ENCODE data around the gene C19orf25. TPM values are rescaled to one million over a fixed set of nuclear protein-coding genes. Genes with fewer than 3 reads are reported as not detected.

The C19orf25 gene
- total and polyA plus RNA-seq, 9 of the 15 experiments (the other 6 are each of a cell fraction or from before 2014, with no cell fraction given) = 0.79 to 96.0 (median 36.1) TPM

DNA sequence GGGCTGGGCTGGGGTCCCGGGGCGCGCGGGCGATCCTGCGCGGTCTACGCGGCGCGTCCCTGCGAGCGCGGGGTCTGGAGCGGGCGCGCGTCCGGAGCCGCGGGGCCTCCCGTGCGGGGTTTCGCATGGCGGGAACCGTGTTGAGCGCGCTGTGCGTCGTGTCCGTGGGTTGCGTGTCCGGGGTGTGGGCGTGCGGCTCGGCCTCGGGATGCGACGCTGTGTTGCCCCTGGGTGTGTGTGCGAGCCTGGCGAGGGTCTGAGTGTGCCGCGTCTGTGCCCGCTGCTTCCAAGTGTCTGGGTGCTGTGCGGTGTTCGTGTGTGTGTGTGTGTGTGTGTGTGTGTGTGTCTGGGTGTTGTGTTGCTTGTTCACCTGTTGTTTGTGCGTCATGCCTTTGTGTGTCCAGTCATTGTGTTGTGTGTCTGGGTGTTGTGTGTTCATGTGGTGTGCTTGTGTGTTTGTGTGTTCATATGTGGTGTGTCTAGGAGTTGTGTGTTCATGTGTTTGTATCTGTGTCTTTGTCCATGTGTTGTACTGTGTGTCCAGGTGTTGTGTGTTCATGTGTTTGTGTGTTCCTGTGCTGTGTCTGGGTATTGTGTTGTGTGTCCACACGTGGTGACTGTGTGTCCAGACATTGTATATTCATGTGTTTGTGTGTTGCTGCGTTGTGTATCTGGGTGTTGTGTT, 45.4 kb upstream of the C19orf25 start (continued):
- TF ChIP-seq SMARCC2 (IDR thresholded peaks at IDR 0.05; ENCODE audit: low read depth) (no peak), RBM22 (IDR thresholded peaks at IDR 0.05; ENCODE audit: low read depth, low read length, poor library complexity, severe bottlenecking) (no peak), CCNT2 (IDR thresholded peaks at IDR 0.05; ENCODE audit: borderline replicate concordance, extremely low read depth, insufficient read length, low read depth, low read length) (no peak), FIP1L1 (IDR thresholded peaks at IDR 0.05; ENCODE audit: low read depth, low read length, poor library complexity, severe bottlenecking) (no peak), CCAR2 (IDR thresholded peaks at IDR 0.05; ENCODE audit: low read depth, low read length) (no peak), RNF2 (IDR thresholded peaks at IDR 0.05) (no peak), NBN (IDR thresholded peaks at IDR 0.05; ENCODE audit: low read depth) (0 out of 2 replicates have a peak, but pooled peaks have one; percentile 23), ARID1B (IDR thresholded peaks at IDR 0.05) (peak; percentile 43; the same call in 1 of the 2 replicates), MTA3 (IDR thresholded peaks at IDR 0.05; ENCODE audit: borderline replicate concordance) (no peak), ZNF780A (CRISPR knock-in tag; IDR thresholded peaks at IDR 0.05) (no peak), GTF2E2 (tag; IDR thresholded peaks at IDR 0.05) (no peak), CSDE1 (IDR thresholded peaks at IDR 0.05) (peak; percentile 41 to 66; a peak in 1 of 4 replicates), NCOA4 (IDR thresholded peaks at IDR 0.05; ENCODE audit: partially characterized antibody) (peak; percentile 16)
- TF ChIP-seq, protein P1, sequence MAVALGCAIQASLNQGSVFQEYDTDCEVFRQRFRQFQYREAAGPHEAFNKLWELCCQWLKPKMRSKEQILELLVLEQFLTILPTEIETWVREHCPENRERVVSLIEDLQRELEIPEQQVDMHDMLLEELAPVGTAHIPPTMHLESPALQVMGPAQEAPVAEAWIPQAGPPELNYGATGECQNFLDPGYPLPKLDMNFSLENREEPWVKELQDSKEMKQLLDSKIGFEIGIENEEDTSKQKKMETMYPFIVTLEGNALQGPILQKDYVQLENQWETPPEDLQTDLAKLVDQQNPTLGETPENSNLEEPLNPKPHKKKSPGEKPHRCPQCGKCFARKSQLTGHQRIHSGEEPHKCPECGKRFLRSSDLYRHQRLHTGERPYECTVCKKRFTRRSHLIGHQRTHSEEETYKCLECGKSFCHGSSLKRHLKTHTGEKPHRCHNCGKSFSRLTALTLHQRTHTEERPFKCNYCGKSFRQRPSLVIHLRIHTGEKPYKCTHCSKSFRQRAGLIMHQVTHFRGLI (CRISPR knock-in tag; IDR thresholded peaks at IDR 0.05) = no peak
- TF ChIP-seq, protein P2, sequence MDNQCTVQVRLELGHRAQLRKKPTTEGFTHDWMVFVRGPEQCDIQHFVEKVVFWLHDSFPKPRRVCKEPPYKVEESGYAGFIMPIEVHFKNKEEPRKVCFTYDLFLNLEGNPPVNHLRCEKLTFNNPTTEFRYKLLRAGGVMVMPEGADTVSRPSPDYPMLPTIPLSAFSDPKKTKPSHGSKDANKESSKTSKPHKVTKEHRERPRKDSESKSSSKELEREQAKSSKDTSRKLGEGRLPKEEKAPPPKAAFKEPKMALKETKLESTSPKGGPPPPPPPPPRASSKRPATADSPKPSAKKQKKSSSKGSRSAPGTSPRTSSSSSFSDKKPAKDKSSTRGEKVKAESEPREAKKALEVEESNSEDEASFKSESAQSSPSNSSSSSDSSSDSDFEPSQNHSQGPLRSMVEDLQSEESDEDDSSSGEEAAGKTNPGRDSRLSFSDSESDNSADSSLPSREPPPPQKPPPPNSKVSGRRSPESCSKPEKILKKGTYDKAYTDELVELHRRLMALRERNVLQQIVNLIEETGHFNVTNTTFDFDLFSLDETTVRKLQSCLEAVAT (IDR thresholded peaks at IDR 0.05) = peak; percentile 58 to 68; a peak in 1 of 4 replicates
- TF ChIP-seq, protein P3, sequence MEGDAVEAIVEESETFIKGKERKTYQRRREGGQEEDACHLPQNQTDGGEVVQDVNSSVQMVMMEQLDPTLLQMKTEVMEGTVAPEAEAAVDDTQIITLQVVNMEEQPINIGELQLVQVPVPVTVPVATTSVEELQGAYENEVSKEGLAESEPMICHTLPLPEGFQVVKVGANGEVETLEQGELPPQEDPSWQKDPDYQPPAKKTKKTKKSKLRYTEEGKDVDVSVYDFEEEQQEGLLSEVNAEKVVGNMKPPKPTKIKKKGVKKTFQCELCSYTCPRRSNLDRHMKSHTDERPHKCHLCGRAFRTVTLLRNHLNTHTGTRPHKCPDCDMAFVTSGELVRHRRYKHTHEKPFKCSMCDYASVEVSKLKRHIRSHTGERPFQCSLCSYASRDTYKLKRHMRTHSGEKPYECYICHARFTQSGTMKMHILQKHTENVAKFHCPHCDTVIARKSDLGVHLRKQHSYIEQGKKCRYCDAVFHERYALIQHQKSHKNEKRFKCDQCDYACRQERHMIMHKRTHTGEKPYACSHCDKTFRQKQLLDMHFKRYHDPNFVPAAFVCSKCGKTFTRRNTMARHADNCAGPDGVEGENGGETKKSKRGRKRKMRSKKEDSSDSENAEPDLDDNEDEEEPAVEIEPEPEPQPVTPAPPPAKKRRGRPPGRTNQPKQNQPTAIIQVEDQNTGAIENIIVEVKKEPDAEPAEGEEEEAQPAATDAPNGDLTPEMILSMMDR (IDR thresholded peaks at IDR 0.05 in 2 of 3, conservative IDR thresholded peaks at IDR 0.05 in 1 of 3; ENCODE audit: insufficient read depth in 2 of 3, low read depth in 1 of 3, low read length in 3 of 3) = no peak
- TF ChIP-seq, protein P4, sequence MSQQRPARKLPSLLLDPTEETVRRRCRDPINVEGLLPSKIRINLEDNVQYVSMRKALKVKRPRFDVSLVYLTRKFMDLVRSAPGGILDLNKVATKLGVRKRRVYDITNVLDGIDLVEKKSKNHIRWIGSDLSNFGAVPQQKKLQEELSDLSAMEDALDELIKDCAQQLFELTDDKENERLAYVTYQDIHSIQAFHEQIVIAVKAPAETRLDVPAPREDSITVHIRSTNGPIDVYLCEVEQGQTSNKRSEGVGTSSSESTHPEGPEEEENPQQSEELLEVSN (IDR thresholded peaks at IDR 0.05; ENCODE audit: borderline replicate concordance in 1 of 2, extremely low read depth in 1 of 2, insufficient read depth in 1 of 2, insufficient read length in 1 of 2, low read depth in 1 of 2, low read length in 1 of 2, poor library complexity in 1 of 2, severe bottlenecking in 1 of 2) = no peak

Data from K562 (cell line).